ENCODE results near the gene CNIH2.

CNIH2 gene

DNA sequence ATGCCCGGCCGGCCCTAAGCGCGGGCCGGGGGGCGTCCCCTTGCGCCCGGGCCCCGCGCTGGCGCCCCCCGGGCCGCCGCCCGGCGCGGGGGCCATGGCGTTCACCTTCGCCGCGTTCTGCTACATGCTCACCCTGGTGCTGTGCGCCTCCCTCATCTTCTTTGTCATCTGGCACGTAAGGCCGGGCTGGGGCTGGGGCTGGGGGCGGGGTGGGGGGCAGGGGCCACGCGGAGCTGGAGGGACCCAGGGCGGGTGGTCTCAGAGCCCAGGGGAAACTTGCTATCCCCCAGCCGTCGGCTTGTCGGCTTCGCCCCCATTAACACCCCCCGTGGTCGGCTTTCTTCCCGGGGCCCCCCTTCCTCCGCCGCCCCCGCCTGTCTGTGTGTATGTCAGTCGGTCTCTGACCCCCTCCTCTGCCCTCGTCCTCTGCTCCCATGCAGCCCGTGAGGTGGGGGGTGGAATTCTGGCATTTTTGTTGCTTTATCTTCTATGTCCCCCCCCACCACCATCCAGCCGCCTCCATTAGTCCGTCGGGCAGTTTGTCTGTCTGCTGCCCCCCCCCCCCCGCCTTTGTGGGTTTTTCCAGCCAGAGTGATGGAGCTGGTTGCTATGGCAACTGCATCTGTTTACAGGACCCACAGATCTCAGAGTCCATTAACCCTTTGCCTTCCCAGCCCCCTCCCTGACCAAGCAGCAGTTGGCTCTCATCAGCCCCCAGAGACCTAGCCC lies 552 bp downstream of the CNIH2 start:
- peak; percentile 57 to 58 for DNase-seq

DNA sequence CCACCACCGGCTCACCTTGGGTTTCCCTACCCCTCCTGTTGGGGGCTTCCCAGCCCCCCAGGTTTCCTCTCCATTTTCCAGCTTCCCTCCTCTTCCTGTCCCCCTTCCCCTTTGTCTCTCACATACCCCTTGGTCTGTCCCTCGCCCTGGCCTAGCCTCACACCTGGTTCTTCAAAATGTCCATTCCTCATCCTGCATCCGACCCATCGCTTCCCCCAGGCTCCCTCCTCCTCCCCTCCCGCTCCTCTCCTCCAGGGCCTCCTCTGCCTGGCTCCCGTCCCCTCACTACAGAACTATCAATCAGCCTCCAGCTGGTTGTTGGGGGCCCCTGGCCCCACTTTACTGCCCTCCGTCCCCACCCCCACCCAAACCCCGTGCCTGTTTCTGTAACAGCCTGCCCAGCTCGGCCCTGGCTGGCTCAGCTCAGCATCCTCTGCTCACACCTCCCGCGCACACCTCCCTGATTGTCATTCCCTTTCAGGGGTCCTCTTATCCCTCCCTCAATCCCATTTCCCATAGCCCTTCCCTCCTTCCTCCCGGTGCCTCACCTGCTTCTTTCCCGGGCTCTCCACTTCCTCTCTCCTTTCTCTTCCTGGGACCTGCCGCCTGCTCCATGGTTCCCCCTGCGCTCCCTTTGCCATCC lies 1.2 kb downstream of the CNIH2 start:
- no peak for DNase-seq

DNA sequence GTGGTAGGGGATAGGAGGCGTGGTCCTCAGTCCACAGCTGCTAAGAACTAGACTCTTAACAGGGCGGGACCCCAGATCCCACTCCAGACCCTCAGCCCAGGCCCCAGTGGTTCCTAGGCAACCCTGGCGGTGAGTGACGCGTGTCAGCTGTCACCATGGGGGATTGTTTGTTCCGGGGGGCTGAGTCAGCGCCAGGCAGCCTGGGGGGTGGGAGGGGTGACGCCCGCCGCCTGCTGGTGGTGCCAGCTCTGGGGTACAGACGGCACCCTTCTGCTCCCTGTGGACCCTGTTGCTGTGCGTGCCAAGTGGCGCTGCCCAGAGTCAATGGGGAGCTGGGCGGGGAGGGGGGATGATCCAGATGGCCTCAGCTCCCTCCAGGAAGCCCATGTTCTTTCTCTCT lies 2.5 kb downstream of the CNIH2 start:
- DNase-seq, result no peak

DNA sequence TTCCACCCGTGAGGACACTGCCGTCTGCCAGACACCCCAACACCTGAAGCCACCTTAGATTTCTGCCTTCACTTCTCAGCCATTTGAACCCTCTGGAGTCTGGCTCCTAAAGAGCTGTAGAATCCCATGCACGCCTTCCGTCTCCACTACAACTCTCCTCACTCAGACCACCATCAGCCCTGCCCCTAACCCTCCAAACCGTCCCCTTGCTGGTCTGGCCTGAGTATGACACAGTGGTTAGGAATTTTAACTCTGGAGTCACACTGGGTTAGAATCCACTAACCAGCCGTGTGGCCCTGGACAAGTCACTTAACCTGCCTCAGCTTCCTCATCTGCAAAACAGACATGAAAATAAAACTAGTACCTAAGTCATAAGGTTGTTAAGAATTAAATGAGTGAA lies 3.0 kb downstream of the CNIH2 start:
- no peak for DNase-seq

DNA sequence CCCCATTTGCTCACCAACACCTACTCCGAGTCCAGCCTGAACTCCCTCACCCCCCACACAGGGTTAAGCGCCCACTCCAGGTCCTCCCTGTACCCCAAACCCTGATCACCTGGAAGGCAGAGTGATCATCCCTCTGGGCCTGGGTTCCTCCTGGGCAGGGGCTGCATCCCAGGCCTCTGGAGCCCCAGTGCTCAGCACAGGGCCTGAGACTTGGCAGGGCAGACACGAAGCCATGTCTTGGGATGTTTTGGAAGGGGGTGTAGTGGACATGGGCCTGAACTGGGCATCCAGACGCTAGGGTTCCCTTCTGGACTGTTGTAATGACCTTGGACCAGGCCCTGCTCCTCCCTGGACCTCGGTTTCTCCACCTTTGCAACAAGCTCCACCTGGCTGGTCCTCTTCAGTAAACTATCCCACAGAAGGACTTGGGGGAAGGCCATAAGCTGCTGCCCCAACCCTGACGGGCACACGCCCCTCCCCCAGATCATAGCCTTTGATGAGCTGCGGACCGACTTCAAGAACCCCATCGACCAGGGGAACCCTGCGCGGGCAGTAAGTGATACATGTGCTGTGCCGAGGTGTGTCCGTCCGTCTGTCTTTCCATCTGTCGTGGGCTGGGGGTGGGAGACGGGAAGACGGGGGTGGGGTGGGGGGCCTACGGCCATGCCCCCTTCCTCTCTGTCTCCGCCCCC lies 3.9 kb downstream of the CNIH2 start:
- no peak for DNase-seq

DNA sequence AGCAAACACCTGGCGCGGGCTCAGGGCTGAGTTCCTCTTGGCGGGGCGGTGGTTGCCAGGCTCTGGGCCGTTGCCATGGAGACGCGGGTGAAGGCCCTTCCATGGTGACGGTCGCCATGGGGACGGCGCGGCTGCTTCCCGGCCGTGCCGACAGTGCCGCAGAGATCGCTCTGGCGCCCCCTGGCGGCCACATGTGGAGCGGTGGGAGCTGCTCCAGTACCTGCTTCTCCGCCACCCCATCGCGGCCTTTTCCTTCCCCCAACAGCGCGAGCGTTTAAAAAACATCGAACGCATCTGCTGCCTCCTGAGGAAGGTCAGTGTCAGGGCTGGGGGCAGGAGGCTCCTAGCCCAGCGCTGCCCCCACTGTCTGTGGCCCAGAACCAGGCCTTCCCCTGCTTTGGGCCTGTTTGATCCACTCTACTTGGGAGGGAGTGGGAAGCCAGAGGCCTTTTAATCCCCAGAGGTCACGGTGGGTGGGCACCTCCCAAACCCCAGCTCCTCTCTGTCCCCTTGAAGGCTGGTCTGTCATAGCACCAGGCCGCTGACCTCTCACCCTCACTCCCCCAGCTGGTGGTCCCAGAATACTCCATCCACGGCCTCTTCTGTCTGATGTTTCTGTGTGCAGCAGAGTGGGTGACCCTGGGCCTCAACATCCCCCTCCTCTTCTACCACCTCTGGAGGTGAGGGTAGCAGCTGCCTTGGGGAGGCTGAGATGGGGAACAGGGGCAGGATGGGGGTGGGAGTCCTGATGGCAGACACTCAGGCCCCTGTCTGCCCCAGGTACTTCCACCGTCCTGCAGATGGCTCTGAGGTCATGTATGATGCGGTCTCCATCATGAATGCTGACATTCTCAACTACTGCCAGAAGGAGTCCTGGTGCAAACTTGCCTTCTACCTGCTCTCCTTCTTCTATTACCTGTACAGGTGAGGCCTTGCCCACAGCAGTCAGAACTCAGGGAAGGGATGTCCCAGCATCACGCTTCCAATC lies 4.8 kb downstream of the CNIH2 start:
- DNase-seq, result peak; percentile 99 to 100

DNA sequence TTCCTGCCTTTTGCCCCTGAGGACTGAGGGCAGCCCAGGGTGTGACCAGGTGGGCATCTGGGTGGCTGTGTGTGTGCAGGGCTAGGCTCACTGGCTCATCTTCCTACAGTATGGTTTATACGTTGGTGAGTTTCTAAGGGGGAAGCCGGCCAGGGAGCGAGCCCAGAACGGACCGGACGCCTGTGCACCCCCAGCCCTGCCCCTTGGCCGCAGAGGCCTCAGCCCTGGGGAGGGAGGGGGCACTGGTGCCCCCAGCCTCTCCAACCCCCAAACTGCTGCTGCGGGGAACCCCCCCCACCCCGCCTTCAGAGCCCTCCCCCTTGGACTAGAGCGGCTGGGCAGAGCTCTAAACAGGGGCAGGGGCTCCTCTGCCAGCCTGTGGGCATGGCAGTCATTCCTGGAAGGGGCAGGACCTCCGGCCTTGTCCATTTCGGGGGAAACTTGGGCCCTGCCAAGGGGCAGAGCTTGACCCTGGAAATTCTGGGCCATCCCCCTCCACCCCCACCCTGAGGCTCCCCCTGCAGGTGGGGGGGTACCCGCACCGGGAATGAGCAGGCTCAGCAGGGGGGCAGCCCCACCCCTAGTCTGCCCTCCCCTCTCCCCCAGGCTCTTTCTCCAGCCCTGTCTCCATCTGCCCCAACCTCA lies 5.6 kb downstream of the CNIH2 start:
- no peak for DNase-seq

DNA sequence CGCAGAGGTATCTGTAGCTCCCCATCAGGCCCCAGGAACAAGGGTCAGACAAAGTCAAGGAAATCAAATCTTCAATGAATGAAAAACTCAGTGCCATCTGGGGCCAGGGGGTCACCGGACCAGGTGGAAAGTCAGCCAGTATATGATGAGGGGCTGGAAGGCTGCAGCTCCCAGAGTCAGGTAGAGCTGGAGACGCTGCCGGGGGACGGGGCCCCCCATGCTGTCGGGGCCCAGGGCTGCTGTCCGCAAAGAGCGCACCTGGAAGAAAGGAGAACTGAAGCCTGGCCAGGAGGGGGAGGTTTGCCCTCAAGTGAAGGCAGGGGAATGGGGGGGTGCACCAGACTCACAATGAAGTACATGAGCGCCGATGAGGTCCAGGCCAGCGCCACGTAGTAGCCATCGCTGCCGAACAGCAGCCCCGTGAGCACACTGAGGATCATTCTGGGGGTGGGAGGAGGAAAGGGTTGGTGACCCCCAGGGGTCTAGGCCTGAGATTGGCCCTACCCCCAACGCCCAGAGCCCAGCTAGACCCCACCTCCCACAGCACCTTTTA lies 6.6 kb downstream of the CNIH2 start:
- DNase-seq, result no peak

DNA sequence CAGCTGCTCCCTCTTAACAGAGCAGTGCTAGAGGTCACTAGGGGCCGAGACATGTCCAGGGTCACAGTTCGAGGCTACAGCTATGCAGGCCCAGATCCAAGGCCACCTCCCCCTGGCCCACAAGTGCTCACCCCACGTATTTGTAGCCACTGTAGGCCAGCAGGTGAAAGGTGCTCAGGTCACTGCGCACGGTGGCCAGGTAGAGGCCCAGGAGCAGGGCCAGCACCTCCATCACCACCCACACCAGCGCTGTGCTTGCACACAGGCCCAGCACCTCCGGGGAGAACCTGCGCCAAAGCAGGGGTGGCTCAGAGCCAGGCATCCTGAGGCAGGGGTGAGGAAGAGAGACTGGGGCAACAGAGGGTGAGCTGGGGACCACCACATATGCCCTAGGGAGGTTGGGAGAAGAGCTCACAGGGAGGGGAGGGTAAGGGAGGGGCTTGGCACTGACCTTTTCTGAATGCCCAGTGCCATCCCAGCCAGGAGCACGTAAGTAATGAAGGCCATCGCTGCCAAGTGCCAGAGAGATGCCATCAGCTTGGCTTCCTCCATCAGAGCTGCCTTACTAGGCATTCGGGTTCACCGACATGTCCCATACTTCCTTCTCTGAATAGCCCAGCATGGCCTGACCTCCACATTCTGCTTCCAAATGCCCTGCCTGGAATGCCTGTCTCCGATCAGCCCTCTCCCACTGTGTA lies 7.4 kb downstream of the CNIH2 start:
- no peak for DNase-seq

DNA sequence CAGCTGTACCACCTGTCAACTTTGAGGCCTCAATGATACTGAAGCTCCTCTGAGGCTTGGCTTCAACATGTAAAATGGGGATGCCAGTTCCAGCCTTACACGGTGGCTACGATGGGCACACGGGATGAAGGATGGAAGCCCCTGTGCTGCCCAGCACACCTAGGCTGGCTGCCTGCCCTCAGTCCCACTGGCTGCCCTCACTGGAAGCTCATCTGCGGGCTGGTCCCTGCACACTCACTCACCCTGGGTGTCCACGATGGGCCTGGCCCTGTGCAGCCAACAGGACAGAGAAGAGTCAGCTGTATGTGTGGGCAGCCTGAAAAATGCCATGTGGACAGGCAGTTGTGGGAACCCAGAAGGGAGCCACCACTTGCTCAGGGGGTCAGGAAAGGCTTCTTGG lies 8.7 kb downstream of the CNIH2 start:
- DNase-seq, result no peak

DNA sequence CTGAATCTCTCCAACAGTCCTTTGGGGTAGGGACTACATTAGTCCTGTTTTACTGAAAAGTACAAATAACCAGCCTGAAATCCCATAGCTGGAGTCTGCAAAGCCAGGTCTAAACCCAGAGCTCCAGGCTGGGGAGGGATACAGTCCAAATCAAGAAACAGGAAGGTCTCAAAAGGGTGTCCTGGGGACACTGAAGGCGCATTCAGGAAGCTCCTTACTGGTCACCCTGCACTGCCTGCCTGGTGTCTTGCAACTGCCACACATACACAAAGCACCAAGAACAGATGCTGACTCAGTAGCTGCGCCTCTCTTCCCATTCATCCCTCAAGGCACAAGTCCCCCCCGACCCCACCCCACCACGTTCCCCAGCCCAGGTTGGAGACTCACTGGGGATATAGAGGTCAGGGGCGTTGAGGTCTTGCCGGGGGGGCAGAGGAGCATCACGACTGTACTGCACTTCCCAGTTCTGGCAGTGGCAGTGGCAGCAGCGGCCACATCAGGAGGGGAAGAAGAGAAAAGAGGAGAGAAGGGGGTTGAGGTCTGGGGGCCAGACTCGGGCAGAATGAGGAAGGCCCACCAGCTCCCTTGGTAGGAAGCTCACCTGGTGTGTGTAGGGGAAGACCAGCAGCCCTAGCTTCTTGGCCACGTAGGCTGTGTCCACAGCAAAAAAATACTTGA lies 9.4 kb downstream of the CNIH2 start:
- DNase-seq, result no peak

DNA sequence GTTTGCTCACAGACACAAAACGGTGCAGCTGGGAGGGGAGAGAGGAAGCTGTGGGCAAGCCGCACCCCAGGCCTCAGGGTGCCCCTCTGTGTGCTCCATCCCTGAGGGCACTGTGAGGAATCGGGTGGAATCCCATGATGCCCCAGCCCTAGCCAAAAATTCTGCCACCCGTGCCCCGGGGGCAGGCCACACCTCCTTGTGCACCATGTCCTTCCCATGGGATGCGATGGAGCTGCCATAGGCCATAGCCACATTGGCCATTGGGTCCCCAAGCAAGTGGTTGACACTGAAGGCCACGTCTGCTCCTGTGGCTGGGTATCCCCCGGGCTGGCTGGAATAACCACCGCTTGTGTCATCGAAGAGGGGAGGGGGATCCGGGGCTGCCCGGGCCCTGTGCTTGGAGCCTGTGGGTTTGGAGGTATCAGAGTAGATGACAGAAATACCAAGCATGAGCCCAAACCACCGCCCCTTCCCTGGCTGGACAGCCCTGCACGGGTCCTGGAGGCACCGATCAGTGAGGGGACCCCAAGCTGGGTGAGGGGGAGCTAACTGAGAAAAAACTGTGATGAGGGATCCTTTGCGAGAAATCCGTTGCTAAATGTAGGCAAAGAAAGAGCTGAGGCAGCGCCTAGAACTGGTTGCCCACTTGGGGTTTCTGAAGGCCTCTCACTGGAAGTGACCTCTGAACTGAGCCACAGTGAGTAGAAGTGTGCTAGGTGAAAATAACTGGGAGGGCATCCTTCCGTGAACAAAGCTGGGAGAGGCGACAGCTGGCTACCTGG lies 10.1 kb downstream of the CNIH2 start:
- no peak for DNase-seq

DNA sequence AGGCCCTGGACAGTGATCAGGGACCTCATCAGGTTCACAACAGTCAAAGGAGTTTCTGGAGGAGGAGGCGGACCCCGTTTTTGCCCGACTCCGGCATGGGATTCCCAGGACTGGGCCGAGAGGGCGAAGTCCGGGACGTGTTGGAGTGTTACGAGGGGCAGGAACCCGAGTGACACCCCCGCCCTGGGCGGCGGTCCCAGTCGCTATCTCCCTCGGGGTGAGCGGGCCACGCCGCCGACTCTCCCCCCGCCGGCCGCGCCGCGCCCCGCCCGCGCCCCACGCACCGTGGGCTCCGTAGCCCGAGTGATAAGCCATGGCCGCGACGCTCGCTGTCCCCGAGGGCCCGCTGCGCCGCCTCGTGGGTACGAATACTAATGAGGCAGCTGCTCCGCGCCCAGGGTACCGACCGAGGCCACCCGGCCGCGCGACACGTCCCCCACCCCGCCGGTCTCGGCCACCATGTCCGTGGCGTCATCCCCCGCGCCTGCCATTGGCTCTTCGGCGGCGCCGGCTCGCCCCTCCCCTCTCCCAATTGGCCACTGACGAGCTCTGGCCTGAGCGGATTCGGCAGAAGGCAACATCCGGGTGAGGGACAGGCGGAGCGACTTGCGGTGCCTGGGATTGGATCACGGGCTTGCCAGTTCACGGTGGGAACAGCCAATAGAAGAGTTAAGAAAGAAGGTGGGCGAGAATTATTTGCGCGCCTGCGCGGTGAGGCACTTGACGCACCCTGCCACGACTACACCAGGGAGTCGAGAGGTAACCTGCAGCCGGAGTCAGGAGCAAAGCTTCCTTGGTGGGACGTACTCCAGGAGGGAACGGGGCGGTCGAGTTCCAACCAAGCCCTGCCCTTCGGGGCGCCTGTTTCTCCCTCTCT lies 10.9 kb downstream of the CNIH2 start, which contains the start of gene YIF1A:
Gene YIF1A, minus strand, starts transcription at position 473 of the 877 bp plus-strand sequence. Its CDS starts 158 bp downstream, at position 315.
- DNase-seq, result peak; percentile 99 to 100

DNA sequence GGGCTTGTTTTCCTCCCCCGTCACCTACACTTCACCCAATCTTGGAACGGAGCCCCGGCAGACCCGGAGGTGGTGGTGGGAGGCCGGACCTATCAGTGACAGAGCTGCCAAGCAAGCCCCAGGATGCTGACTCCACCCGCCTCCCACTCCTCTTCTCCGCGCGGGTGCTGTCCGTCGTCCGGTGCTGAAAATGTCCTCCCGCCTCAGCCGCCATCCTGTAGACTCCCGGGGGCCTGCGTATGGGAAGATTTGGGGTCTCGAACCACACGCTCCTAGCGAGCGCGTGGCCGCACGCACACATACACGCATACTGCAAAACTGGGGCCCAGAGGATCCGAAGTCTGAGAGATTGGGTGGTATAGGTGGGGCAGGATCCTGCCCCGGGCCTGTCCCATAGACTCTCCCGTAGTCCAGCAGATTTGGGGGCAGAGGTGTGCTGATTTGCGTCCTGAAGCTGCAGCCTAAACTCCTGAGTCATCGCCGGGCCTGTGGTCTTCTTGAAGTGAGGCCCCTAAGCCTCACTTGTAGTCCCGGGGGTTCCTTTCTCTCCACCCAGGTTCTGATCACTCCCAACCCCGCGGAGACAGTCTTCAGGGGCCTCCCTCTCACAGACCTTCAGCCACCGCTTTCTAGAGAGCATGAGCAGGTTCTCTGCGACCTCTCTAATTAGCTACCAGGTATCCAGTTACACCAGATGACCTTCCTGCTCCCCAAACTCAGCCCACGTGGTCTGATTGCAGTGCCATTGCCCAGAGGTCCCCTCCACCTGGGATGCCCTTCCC lies 11.8 kb downstream of the CNIH2 start:
- DNase-seq, result peak in 1 of 2 donors; percentile 81

DNA sequence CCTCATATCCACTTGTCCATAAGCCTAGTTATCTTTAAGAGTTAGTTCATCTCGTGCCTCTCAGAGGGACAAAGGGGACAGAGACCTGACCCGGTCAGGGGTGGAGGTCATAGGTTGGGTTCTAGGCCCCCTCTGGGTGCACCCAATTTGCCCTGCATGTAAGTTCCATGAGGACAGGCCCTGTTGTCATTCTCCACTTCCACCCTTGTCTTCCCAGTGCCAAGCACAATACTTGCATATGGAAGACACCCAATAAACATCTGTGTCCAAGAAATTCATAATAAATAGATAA lies 12.3 kb downstream of the CNIH2 start:
- DNase-seq, result no peak

DNA sequence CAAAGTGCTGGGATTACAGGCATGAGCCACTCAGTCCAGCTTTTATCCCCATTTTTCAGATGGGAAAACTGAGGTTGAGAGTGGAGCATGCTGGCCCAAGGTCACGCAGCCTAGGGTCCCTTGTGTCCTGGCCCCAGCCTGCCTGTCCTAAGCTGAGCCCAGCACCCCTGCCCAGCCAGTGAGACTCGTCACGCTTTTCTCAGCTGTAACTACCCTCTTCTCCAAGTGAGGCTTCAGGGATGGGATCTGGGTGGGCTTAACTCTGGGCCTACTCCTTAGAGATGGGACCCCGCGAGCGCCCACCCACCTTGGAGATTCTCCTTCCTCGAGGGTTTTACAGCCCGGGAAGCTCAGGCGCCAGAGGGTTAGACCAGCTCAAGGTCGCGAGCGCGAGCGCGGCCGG lies 13.3 kb downstream of the CNIH2 start:
- no peak for DNase-seq

DNA sequence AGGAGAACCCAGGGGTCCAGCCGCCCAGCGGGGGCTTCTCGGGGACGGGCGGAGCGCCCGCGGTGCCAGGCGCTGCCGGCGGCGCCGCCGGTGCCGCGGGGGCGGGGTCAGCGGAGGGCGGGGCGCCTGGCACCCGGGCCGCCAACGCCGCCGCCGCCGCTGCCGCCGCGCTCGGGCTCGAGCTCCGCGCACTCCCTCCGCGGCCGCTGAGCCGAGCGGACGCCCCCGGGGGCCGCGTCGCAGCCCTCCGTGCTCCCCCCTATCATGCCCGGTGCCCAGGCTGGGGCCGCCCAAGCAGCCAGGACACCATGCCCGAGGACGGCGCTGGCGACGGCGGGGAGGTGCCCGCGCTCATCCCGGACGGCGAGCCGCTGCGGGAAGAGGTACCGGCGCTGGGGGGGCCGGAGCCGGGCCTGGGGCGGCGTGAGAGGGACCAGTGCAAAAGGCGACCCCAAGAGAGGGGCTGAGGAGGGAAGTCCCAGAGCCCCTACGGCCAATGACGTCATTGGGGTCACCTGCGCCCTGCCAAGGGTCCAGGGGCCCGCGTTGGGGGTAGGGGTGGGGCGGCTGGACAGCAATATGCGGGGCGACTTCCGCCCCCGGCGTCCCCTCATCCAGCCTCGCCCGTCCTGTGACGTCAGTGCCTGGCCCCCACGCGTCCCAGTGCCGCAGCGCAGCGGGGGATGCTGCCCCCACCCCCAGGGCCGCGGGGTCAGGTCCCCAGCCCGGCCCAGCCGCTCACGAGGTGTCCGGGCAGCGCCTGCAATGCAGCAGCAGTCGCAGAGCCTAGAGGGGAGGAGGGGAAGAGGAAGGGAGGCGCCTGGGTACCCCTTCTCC lies 13.9 kb downstream of the CNIH2 start, which contains the start of gene TMEM151A:
Gene TMEM151A, plus strand, starts transcription at position 189 of the 837 bp plus-strand sequence. Its CDS starts 120 bp downstream, at position 309.
- DNase-seq, result no peak
